HG02870 (cell line): ENCODE data around the gene CLIC1.
"Not testable (repeated sequence)": the region's sequence is repeated elsewhere in the genome, so short reads cannot be mapped to it uniquely, and the experiment has no call there.

Experiments used
- ATAC-seq: cut with Tn5 transposase; IDR thresholded peaks from one replicate; pipeline ENCODE4 v1.9.1; 2021; ENCODE audit warnings: mild to moderate bottlenecking, moderate library complexity; ENCODE audit not compliant: unreplicated experiment

The CLIC1 gene

GRCh38 chr6:31723980-31724691 is 12.2 kb downstream of the CLIC1 start:
- no peak for ATAC-seq

GRCh38 chr6:31723245-31723979 is 12.9 kb downstream of the CLIC1 start, which contains the start of gene MPIG6B:
TSS of gene MPIG6B (plus strand) at chr6:31723373. CDS start at chr6:31723384, 11 bp downstream.
- ATAC-seq: no peak

GRCh38 chr6:31722173-31722572 is 14.2 kb downstream of the CLIC1 start:
- ATAC-seq: no peak

- no peak for ATAC-seq
These were observed 14.8 kb downstream of the CLIC1 start, which contains the start of gene LY6G6C for GRCh38 chr6:31721351-31722020. TSS of gene LY6G6C (minus strand) at chr6:31721746. CDS start at chr6:31721679, 67 bp downstream.

- ATAC-seq: no peak
These were observed 16.0 kb downstream of the CLIC1 start for GRCh38 chr6:31720196-31720770.

GRCh38 chr6:31719001-31719400 is 17.3 kb downstream of the CLIC1 start:
- ATAC-seq: no peak

GRCh38 chr6:31718265-31718664 is 18.1 kb downstream of the CLIC1 start:
- no peak for ATAC-seq

GRCh38 chr6:31717499-31718222 is 18.7 kb downstream of the CLIC1 start:
- no peak for ATAC-seq

GRCh38 chr6:31715022-31715958 is 21.0 kb downstream of the CLIC1 start, which contains the start of gene LY6G6D:
TSS of gene LY6G6D (plus strand) at chr6:31715348. CDS start at chr6:31715356, 8 bp downstream.
- no peak for ATAC-seq

- ATAC-seq: no peak
These were observed 22.2 kb downstream of the CLIC1 start for GRCh38 chr6:31713991-31714684.

- ATAC-seq: no peak
These were observed 22.9 kb downstream of the CLIC1 start for GRCh38 chr6:31713465-31713864.

GRCh38 chr6:31712296-31712695 is 24.0 kb downstream of the CLIC1 start:
- no peak for ATAC-seq

GRCh38 chr6:31711233-31711632 is 25.1 kb downstream of the CLIC1 start:
- no peak for ATAC-seq

- no peak for ATAC-seq
These were observed 25.7 kb downstream of the CLIC1 start for GRCh38 chr6:31710523-31711219.

GRCh38 chr6:31709157-31709556 is 27.2 kb downstream of the CLIC1 start:
- ATAC-seq: not testable (repeated sequence)

- ATAC-seq: no peak
These were observed 28.1 kb downstream of the CLIC1 start for GRCh38 chr6:31708224-31708623.

GRCh38 chr6:31707701-31708100 is 28.6 kb downstream of the CLIC1 start:
- ATAC-seq: no peak

- no peak for ATAC-seq
These were observed 29.7 kb downstream of the CLIC1 start, which contains the start of gene LY6G6F for GRCh38 chr6:31706599-31706998. TSS of gene LY6G6F (plus strand) at chr6:31706866. CDS start at chr6:31706907, 41 bp downstream.
